ENCODE results near the gene ZGRF1. TPM values are rescaled to one million over a fixed set of nuclear protein-coding genes. Genes with fewer than 3 reads are reported as not detected.

ZGRF1 gene
- total and polyA plus RNA-seq, 2 donors (not counting 3 experiments of a cell fraction or from before 2014, with no cell fraction given) = 2.4 to 14.4 TPM

DNA sequence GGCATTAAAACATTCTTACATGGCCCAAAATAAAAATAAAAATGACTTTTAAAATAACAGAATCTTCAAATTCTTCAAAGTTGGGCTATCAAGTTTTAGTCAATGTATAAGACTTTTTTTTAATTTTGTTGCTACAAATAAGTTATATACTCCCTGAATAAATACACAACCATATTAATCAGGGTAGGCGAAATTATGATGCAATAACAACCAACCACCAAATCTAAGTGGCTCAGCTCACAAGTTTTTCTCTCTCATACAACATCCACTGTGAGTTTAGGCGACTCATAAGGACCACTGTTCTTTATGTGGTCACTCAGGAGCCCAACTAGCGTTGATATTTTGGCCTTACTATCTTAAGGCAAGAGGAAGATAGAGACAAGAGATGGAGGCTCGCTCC is 131.9 kb downstream of the ZGRF1 start:
- no peaks in the 10 kb centered on the region for H3K36me3 ChIP-seq (ENCODE audit: control insufficient read depth in 2 of 2, extremely low read depth in 1 of 2, insufficient read depth in 2 of 2, low read length in 2 of 2)
- FAIRE-seq (no peak), DNase-seq (ENCODE audit: low read depth, low spot score) (no peak)
- intact Hi-C loops (cut with micrococcal nuclease) = no loop called here
- POLR2A ChIA-PET = interaction anchor here (0.6 kb wide), 1 partner anchor 9 kb away, joined by 9 read pairs; no protein-coding TSS in a partner anchor
- peaks cover 32 to 60% of the 10 kb centered on the region in 2 experiments for H3K27me3 ChIP-seq (ENCODE audit: control insufficient read depth in 2 of 2, insufficient read depth in 2 of 2, low read length in 2 of 2)
- CTCF ChIA-PET = interaction anchor here (1.1 to 2.4 kb wide), 3 partner anchors 8 to 20 kb away, joined by 3 to 7 read pairs (median 6); no protein-coding TSS in a partner anchor
- H3K27ac ChIP-seq (ENCODE audit: insufficient read depth, low read depth, low read length) = no peak overlapping the region
- no peaks in the 10 kb centered on the region for H3K9me3 ChIP-seq (replicated peaks; ENCODE audit: control insufficient read depth, insufficient read depth, low read length)
- H3K4me1 ChIP-seq (ENCODE audit: control insufficient read depth, extremely low read depth, insufficient read depth, low read length) = peaks cover 3% of the 10 kb centered on the region
- H3K79me2 ChIP-seq (ENCODE audit: control insufficient read depth, insufficient read depth, low read length) = no peaks in the 10 kb centered on the region
- no peak overlapping the region for H3K4me2 ChIP-seq (ENCODE audit: insufficient read depth, low read length)
- dilution Hi-C loops (cut with MboI; ENCODE audit: extremely low pct_ligation_motif_present, low sequenced_read_pairs) = no loop called here
- no peaks in the 10 kb centered on the region for H3K9me1 ChIP-seq (replicated peaks; ENCODE audit: control insufficient read depth, extremely low read depth, insufficient read depth, low read length)
- H2AFZ ChIP-seq (ENCODE audit: low read depth, low read length) = no peak overlapping the region
- H3K4me3 ChIP-seq (replicated peaks in 1 of 3; ENCODE audit: insufficient read depth in 1 of 3, low read depth in 1 of 3, low read length in 3 of 3) = no peak overlapping the region
- TF ChIP-seq GATA2 (IDR thresholded peaks at IDR 0.05; ENCODE audit: insufficient read depth, insufficient read length, low read depth, low read length) (no peak), MYC (IDR thresholded peaks at IDR 0.05; ENCODE audit: low read depth, low read length) (no peak), JUN (IDR thresholded peaks at IDR 0.05; ENCODE audit: borderline replicate concordance, insufficient read depth, insufficient read length, low read depth) (no peak), POLR2AphosphoS5 (IDR thresholded peaks at IDR 0.05; ENCODE audit: insufficient read depth, low read depth, low read length) (no peak), FOS (IDR thresholded peaks at IDR 0.05; ENCODE audit: borderline replicate concordance, insufficient read depth, low read length) (no peak), POLR2A (IDR thresholded peaks at IDR 0.05; ENCODE audit: low read depth, low read length) (no peak), EZH2 (IDR thresholded peaks at IDR 0.05; ENCODE audit: borderline replicate concordance, low read depth, low read length, severe bottlenecking) (no peak)
- TF ChIP-seq, protein P1, sequence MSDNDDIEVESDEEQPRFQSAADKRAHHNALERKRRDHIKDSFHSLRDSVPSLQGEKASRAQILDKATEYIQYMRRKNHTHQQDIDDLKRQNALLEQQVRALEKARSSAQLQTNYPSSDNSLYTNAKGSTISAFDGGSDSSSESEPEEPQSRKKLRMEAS (IDR thresholded peaks at IDR 0.05; ENCODE audit: insufficient read depth, insufficient read length) = no peak
- TF ChIP-seq, protein P2, sequence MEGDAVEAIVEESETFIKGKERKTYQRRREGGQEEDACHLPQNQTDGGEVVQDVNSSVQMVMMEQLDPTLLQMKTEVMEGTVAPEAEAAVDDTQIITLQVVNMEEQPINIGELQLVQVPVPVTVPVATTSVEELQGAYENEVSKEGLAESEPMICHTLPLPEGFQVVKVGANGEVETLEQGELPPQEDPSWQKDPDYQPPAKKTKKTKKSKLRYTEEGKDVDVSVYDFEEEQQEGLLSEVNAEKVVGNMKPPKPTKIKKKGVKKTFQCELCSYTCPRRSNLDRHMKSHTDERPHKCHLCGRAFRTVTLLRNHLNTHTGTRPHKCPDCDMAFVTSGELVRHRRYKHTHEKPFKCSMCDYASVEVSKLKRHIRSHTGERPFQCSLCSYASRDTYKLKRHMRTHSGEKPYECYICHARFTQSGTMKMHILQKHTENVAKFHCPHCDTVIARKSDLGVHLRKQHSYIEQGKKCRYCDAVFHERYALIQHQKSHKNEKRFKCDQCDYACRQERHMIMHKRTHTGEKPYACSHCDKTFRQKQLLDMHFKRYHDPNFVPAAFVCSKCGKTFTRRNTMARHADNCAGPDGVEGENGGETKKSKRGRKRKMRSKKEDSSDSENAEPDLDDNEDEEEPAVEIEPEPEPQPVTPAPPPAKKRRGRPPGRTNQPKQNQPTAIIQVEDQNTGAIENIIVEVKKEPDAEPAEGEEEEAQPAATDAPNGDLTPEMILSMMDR (IDR thresholded peaks at IDR 0.05; ENCODE audit: extremely low read depth in 1 of 2, insufficient read depth in 1 of 2, low read depth in 1 of 2, low read length in 2 of 2) = no peak
- no peak overlapping the region for H3K9ac ChIP-seq (replicated peaks; ENCODE audit: extremely low read depth, insufficient read depth, low read length)
- H4K20me1 ChIP-seq (replicated peaks; ENCODE audit: control insufficient read depth, extremely low read depth, insufficient read depth, low read length) = no peaks in the 10 kb centered on the region
- no TSS peak for BruUV-seq (replicated peaks)

Data from endothelial cell of umbilical vein (primary cell).